KG1 (cell line): ENCODE results near the gene TMX4.
"Not testable (repeated sequence)": the region's sequence is repeated elsewhere in the genome, so short reads cannot be mapped to it uniquely, and the experiment has no call there.

Experiments
- DNase-seq: peaks from one replicate; lab custom pipeline; 2025; lab: John Stamatoyannopoulos, UW

TMX4 gene, protein sequence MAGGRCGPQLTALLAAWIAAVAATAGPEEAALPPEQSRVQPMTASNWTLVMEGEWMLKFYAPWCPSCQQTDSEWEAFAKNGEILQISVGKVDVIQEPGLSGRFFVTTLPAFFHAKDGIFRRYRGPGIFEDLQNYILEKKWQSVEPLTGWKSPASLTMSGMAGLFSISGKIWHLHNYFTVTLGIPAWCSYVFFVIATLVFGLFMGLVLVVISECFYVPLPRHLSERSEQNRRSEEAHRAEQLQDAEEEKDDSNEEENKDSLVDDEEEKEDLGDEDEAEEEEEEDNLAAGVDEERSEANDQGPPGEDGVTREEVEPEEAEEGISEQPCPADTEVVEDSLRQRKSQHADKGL

DNA sequence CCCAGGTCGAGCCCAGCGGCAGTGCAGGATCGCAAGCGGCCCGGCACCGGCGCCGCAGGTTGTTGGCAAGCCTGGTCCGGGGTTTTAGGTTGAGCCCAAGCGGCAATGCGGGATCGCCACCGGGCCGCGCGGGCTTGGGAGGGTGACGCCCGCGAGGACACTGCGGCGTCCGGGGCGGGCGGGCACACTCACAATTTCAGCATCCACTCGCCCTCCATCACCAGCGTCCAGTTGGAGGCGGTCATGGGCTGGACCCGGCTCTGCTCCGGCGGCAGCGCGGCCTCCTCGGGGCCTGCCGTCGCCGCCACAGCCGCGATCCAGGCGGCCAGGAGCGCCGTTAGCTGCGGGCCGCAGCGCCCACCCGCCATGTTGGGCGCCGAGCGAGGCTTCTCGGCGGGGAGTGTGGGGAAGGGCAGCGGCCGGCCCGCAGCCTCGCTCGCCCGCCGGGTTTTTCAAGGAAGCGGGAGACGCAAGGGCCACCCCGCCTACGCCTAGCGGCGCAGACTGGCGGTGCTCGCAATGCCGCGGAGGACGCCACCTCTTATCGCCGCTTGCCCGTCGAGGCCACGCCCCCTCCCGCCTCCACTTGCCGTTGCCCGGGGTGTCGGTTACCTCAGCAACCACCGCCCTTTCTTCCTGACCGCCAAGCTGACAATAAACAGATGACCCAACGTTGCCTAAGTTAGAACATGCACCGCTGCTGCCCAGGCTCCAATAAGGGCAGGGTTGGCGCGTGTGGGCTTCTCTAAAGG is at the start of gene TMX4:
TMX4 (minus strand) TSS at position 516 of the 752 bp plus-strand sequence; CDS start at position 368, 148 bp downstream.
- DNase-seq, result peak; percentile 77

DNA sequence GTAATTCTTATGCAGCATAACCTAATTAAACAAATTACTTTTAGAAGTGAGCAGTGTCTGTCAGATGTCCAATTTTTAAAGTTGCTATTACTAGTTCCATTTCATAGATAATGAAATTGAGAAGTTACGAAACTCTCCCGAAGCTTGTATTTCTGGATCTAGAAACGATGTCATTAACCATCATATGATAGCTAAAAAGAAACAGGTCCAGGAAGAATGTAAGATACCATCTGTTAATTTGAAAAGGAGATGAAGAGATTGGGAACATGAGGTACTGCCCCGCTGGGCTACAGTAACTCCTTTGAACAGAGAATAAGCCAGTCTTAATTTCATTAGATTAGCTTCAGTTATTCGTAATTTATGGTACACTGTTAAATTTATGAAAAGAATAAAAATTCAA is 47.5 kb upstream of the TMX4 start:
- DNase-seq, result no peak

DNA sequence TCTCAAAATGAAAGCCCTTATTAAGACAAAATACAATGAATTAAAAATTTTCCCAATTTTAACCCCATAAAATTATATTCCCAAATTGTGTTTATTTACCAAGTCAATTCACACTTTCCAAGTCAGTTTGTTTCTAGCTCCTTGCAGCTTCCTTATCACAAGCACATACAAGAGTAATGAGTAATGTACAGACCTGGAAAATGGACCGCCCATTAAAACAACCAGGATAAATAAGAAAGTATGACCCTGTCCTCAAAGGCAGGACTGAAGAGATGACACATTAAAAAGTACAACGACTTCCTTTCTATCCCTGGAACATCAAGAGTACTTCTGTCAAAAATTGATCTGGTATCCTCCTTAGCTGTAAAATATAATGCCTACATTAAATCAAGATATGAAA is 47.1 kb upstream of the TMX4 start:
- DNase-seq, result no peak

DNA sequence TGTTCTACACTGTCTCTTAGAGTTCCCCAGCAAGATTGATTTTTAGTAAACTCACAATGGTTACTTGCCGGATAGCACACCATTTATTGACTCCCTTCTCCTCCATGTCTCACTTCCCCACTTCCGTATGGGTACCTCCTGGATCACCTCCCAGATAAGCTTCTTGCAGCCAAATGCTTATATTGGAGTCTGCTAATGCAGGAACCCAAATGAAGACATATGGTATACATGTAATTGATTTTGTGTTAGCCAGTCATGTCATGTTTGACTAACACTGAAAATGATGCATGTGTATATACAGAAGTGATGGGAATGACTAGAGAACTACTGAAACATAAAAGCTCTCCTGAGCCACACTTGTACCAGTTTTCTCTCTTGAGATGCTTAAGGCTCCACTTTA is 46.1 kb upstream of the TMX4 start:
- no peak for DNase-seq

DNA sequence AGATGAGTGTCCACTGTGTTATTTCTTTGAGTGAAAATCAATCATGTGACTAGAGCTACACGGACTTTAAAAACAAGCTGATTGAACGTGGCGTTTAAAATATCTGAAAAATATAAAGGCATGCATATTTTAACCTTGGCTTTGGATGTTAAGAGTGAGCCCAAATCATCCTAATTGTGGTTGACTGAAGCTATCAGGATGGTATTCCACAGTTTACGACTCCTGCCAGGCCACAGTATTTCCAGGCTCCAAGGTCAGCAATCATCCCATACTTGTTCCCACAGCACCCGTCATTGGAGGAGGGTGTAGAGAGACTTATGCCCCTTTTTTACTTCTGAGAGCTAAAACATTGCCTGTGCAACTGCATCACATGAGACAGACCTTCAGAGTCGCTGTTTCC is 43.2 kb upstream of the TMX4 start:
- DNase-seq, result no peak

DNA sequence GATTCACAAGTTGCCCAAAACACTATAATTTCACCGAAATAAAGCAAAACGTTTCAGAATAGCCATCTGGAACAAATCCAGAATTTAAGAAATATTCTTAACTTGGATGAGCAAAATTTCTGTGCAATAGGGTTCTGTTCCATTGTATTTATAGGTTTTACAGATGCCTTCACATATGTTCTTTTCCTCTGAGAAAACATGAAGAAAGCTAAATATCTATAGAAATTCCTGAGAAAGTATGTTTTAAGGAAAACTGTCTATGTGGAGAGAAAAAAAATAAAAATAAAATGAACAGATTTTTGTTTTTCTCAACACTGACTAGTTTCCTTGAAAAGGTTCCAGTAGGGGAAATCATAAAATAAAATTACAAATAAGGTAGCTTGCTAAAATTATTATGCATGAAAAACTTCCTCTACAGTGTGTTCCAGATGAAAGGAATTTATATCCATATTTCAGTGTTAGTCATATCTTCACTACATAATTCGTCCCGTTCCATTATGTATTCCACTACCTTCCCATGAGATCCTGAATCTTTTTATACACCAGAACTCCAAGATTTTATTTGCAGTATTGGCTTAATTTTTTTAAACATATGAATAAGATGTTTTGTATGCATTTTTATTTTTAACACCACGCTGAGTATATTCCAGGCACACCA is 42.4 kb upstream of the TMX4 start:
- no peak for DNase-seq

DNA sequence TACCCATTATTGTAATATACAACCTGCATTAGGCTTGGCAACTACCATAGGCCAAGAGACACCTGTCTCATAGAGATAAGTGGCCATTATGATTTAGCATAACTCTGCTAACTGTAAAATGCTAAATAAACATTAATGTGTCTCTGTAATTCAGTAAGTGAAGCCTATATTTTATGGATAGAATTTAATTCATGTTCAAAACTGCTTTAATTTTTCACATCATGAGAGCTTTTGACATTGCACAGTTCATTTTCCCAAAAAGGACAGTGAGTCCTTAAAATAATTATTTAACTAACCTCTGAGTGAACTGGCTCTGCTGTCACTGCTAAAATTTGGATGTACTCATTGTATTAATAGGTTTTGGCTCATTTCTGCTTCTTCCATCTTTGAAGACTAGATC is 41.4 kb upstream of the TMX4 start:
- no peak for DNase-seq

DNA sequence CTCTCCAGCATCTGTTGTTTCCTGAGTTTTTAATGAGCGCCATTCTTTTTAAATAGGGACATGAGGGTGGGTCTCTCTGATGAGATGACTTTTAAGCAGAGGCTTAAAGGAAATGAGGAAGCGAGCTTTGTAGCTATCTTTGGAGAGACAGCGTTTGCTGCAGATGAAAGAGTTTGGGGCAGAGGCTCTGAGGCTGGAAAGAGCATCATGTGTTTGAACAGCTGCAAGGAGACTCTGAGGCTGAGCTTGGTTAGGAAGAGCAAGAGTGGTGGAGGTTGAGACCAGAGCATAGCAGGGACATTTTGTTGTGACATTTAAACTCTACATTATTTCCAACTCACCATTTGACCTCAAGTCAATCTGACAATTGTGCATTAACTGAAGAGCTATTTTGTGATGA is 38.3 kb upstream of the TMX4 start:
- DNase-seq, result no peak

DNA sequence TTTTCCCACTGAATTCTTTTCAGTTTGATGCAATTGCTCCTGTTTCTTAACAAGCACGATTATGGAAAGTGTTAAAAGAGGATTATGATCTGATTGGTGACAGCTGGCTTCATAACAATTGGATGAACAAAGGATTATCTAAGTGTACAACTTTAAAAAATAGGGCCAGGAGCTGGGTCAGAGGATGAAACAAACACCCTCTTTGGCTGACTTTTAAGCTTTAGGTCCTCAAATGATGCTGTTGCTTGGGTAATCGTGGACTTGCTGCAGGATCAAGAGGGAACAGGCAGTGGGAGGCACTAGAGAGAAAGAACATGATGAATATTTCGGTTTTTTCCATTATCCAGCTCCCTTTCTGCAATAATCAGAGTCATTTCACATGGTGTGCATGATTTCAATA is 35.5 kb upstream of the TMX4 start:
- DNase-seq, result no peak

DNA sequence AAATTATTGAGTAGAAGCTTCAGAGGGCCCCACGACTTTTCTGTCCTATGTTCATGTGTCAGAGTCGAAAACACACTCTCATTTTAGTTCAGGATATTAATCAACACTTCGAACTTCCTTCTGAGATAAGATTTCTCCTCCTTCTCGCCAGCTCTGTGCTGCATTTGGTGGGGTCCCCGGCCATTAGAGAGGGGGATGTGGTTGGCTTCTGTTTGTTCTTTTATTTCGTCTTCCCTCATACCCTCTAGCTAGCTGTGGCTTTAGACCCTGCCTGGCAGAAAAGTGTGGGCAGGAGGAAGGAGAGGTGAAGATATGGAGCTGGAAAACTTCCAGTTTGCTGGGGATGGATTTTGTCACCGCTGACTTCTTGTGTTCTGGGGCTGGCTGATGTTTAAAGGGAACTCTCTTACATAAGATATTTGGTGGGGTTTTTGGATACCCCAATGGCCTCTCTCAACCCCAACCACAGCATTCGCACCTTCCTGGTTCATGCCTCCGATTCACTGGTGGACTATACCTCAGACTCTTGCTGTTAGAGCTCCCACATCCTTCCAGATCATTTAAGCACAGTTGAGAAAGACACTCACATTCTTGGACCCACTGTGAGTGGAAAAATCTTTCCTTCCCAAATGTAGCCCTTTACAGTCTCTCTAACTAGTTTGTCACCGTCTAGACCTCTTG is 30.7 kb upstream of the TMX4 start:
- no peak for DNase-seq

DNA sequence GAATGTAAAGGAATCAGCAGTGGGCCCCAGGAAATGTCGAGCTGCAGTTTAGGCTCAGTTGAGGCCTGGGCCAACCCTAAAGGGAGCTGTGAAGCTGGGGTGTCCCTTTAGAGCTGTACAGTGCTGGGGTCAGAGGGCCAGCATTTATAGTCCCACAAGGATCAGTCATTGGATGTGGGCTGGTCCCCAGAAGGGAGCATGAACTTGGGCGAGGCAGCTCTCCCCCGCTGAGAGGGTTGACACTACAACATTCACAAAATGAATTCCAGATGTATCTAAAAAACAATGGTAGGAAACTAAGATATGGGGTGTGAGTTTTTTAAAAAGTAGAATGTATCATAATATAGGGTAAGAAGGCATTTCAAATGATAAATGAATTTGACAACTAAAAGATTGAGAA is 29.7 kb upstream of the TMX4 start:
- no peak for DNase-seq

DNA sequence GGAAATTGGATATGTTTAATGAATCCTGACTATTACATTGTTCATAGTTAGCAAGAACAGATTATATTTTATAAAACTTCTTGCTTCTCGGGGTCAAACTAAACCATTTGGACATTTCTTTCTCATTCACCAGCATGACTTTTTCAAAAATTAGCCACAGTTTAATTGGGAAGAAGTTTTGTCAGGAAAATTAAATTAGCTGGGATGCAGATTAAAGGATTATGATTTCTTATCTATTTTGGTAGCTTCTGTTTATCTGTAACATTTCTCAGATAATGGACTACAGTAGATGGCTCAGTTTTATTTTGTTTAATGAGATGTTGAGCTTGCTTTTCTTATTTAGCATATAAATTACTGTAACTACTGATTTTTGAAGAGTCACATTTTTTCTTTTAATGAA is 26.4 kb upstream of the TMX4 start:
- DNase-seq, result no peak

DNA sequence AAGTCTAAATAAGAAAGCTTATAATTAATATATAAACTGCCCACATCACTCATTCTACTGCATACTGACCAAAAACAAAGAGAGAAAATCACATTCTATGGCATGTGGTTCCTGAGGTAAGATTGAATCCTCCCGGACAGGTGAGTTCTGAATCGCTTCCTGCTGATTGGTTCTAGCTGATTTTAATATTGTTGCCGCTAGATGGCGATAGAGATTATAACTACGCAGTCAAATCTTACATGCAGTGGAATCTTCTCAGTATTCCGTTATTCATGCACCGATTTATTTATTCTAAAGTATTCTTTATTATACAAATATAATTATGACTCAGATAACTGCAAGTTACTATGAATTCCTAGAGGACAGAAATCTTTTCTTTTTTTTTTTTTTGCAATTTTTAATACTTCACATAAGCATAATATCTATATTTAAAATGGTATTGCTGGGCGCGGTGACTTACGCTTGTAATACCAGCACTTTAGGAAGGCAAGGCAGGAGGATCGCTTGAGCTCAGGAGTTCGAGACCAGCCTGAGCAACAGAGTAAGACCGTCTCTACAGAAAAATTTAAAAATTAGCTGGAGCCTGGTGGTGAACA is 24.2 kb upstream of the TMX4 start:
- peak; percentile 57 for DNase-seq

DNA sequence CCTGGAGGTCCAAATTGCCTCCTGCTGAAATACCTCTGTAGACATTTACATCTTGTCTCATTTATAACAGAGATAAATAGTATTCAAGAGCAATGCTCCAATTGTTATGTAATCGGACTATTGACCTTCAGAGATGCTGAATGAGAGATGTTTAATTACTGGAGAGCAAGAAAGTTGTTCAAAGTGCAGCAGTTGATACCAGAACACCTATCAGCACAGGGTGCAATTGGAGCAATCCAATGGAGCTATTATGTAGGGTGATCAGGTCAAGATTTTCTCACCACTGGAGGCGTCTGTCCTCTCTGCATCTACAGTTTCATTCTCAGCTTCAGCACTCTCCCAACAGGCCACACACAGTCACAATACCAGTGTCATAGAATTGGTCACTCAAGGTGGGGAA is 19.5 kb upstream of the TMX4 start:
- no peak for DNase-seq

DNA sequence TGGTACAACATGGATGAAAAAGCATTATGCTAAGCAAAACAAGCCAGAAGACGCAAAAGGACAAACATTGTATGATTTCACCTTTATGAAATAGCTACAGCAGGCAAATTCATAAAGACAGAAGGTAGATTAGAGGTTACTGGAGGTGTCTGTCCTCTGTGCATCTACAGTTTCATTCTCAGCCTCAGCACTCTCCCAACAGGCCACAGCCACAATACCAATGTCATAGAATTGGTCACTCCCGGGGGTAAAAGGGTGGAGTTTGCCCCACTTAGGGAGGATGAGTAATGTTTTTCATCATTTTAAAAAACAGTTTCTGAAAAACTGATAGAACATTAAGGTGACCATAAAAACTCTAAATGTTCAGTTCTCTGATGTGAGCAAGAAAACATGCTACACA is 17.2 kb upstream of the TMX4 start:
- DNase-seq, result no peak

DNA sequence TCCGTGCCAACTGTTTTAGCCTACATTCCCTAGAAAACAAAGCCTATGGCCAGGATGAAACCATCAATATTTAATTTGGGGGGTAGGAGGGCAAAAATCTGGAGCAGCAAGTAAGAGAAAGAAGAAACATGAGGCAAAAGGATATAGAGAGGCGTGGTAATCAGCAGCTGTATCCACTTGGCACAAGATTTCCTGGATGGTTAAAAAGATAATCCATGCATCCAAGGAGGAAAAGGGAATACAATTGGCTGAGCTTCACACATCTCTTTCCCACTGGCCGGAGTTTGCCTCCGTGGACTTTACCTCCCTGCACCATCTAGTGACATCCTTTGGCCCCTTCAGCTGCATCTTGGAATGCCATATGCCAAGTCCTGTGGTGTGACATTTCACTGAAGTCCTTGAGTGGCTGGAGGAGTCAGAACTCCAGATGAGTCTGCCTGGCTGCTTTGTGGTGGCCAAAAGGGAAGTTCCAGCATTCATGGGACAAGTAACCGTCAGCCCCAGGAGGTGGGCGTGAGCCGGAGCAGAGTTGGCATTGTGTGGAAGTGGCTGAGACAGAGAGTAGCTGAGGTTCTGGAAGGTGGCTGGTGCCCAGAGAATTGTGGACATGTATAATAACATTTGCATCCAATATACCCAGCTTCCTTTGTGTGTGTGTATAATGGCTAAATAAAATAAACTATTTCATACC is 13.7 kb upstream of the TMX4 start:
- no peak for DNase-seq

DNA sequence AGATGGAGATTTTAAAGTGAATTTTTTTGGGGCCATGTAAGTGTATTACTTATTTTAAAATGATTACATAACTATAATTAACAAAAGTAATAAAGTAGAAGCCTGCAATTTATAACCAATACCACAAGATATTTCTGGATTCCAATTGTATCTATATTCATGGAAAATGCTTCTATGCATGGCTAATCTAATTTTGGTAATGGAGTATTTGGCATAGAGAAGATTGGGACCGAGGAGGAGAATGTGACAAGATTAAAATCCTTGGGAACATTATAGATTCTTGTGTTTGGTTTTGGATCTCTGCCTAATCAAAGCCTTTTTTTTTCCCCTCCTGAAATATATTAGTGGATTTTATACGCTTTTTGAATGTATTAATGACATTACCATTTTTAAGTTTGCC is 12.9 kb upstream of the TMX4 start:
- DNase-seq, result no peak

DNA sequence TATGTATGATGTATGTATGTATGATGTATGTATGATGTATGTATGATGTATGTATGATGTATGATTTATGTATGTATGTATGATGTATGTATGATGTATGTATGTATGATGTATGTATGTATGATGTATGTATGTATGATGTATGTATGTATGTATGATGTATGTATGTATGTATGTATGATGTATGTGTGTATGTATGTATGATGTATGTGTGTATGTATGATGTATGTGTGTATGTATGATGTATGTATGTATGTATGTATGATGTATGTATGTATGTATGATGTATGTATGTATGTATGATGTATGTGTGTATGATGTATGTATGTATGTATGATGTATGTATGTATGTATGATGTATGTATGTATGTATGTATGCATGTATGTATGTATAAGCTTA is 12.0 kb upstream of the TMX4 start:
- DNase-seq, result not testable (repeated sequence)

DNA sequence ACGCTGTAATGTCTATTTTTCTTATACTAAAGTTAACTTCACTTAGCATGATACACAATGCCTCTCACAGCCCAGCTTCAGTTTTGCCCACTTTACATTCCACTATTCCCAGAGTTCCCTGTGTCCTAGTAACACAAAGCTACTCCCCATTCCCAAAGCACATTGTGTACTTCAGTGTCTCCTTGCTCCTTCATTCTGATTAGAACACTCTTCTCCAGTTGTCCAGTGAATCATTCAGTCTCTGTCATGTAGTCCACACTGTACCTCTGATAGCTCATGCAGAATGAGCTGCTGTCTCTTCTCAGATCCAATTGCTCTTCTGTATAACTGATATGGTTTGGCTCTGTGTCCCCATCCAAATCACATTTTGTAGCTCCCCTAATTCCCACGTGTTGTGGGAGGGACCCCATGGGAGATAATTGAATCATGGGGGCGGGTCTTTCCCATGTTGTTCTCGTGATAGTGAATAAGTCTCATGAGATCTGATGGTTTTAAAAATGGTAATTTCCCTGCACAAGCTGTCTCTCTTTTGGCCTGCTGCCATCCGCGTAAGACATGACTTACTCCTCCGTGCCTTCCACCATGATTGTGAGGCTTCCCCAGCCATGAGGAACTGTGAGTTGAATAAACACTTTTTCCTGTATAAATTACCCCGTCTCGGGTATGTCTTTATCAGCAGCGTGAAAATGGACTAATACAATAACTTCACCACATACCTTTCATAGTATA is 2.1 kb upstream of the TMX4 start:
- no peak for DNase-seq

DNA sequence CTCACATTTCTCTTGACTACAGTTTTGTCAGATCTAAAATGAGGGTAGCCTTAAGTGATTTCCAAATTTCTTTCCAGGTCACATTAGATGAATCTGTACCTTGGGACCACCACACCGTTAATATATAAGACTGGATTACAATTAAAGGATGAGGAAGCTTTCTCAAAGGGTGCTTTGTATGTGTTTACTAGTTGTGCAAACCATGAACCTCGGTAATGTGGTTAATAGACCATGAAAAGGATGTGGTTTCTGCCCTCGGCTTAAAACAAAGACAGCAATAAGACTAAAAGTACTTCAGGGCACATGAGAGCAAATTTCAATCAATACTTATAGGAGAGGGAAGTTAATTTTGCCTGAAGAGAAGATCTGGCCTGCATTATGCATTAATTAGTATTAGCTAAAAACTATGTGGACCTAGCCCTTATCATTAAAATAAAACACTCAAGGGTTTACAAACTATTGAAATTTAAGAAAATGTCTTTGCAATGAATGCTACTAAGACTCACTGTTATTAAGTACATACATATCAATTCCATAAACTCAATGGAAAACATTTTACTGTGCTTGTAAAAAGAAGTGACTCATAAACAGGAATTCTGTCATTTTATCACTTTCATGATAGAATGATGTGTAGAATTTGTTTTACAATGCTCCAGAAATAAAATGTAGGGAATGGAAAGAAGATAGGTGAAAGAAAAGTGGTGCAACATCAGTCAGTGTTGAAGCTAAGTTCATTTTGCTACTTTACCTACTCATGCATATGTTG is 936 bp upstream of the TMX4 start:
- DNase-seq, result no peak
